Hepatocyte (in vitro differentiated cells): ENCODE results near the gene TMEM213. TPM values are rescaled to one million over a fixed set of nuclear protein-coding genes. Genes with fewer than 3 reads are reported as not detected.

ENCODE experiments used
- DNase-seq: peaks from one replicate; pipeline ENCODE4 v3.0.0-alpha.2; 2016; ENCODE audit warnings: low spot score
- H2AFZ ChIP-seq: fragments of 200-600 bp; sonication (generic); 2 replicates; pipeline ENCODE4 v1.6.0; 2016; ENCODE audit warnings: antibody characterized with exemption, mild to moderate bottlenecking
- H3K27ac ChIP-seq: fragments of 200-600 bp; sonication (generic); 2 replicates; pipeline ENCODE4 v1.5.1; 2016; ENCODE audit warnings: mild to moderate bottlenecking
- H3K27me3 ChIP-seq: fragments of 200-600 bp; sonication (generic); 2 replicates; pipeline ENCODE4 v1.6.1; 2016
- H3K36me3 ChIP-seq: fragments of 200-600 bp; sonication (generic); replicated peaks from 2 replicates; pipeline ENCODE4 v1.5.1; 2016; ENCODE audit warnings: low read depth; ENCODE audit not compliant: insufficient read depth
- H3K4me1 ChIP-seq: fragments of 200-600 bp; sonication (generic); 2 replicates; pipeline ENCODE4 v1.5.1; 2016; ENCODE audit warnings: mild to moderate bottlenecking, moderate library complexity; ENCODE audit not compliant: insufficient read depth
- H3K4me2 ChIP-seq: fragments of 200-600 bp; sonication (generic); 2 replicates; pipeline ENCODE4 v1.6.0; 2016
- H3K4me3 ChIP-seq: fragments of 200-600 bp; sonication (generic); 2 replicates; pipeline ENCODE4 v1.5.1; 2016; ENCODE audit warnings: mild to moderate bottlenecking
- H3K79me2 ChIP-seq: fragments of 200-600 bp; sonication (generic); 2 replicates; pipeline ENCODE4 v1.6.0; 2017; ENCODE audit warnings: mild to moderate bottlenecking
- H3K9me2 ChIP-seq: fragments of 200-600 bp; sonication (generic); replicated peaks from 2 replicates; pipeline ENCODE4 v1.6.0; 2017; ENCODE audit warnings: mild to moderate bottlenecking; ENCODE audit not compliant: insufficient read depth
- H3K9me3 ChIP-seq: fragments of 200-600 bp; sonication (generic); 2 replicates; pipeline ENCODE4 v1.5.1; 2016; ENCODE audit warnings: low read depth, mild to moderate bottlenecking
- H4K20me1 ChIP-seq: fragments of 200-600 bp; sonication (generic); 2 replicates; pipeline ENCODE4 v1.6.0; 2016; ENCODE audit warnings: mild to moderate bottlenecking; ENCODE audit not compliant: insufficient read depth, poor library complexity, severe bottlenecking
- EZH2 ChIP-seq: fragments of 200-600 bp; sonication (generic); IDR thresholded peaks from 2 replicates; pipeline ENCODE4 v1.6.1; 2016; ENCODE audit warnings: antibody characterized with exemption, mild to moderate bottlenecking, borderline replicate concordance
- EZH2phosphoT487 ChIP-seq: fragments of 200-600 bp; sonication (generic); IDR thresholded peaks from one replicate; pipeline ENCODE4 v1.6.1; 2018; ENCODE audit warnings: antibody characterized with exemption, mild to moderate bottlenecking, low read depth, moderate library complexity; ENCODE audit not compliant: unreplicated experiment, severe bottlenecking
- WGBS: methylation state at CpG from one replicate; pipeline ENCODE4 v1.1.6; 2016; ENCODE audit warnings: low lambda C conversion rate; ENCODE audit errors: missing lambda C conversion rate; 5-methylcytosine and 5-hydroxymethylcytosine counted together
- polyA plus RNA-seq: library from polyadenylated mRNA; unstranded; fragments of >200 nt; fragmentation: Nextera tagmentation; extraction: Ambion mirVana; gene quantifications from 2 replicates; pipeline ENCODE4 v1.2.1, GENCODE V29; 2016
- total RNA-seq: library from RNA; depleted of rRNA; stranded (reverse); fragments of >200 nt; gene quantifications from 2 replicates; pipeline ENCODE4 v1.2.3, GENCODE V29; 2014
- TF ChIP-seq, protein P1 (sequence below): fragments of 200-600 bp; sonication (generic); IDR thresholded peaks from 2 replicates; pipeline ENCODE4 v1.5.1; 2016; ENCODE audit warnings: antibody characterized with exemption, mild to moderate bottlenecking; ENCODE audit not compliant: poor library complexity

The TMEM213 gene
- total and polyA plus RNA-seq, 2 experiments from 2014 or later: 0.03 to 0.93 TPM

- 71% methylated on average over 12 of the region's 12 CpGs for WGBS
- H3K4me3 ChIP-seq: no peak overlapping the region
- H3K27me3 ChIP-seq: no peaks in the 10 kb centered on the region
- no peaks in the 10 kb centered on the region for H3K36me3 ChIP-seq
- TF ChIP-seq EZH2: no peak
- TF ChIP-seq, protein P1, sequence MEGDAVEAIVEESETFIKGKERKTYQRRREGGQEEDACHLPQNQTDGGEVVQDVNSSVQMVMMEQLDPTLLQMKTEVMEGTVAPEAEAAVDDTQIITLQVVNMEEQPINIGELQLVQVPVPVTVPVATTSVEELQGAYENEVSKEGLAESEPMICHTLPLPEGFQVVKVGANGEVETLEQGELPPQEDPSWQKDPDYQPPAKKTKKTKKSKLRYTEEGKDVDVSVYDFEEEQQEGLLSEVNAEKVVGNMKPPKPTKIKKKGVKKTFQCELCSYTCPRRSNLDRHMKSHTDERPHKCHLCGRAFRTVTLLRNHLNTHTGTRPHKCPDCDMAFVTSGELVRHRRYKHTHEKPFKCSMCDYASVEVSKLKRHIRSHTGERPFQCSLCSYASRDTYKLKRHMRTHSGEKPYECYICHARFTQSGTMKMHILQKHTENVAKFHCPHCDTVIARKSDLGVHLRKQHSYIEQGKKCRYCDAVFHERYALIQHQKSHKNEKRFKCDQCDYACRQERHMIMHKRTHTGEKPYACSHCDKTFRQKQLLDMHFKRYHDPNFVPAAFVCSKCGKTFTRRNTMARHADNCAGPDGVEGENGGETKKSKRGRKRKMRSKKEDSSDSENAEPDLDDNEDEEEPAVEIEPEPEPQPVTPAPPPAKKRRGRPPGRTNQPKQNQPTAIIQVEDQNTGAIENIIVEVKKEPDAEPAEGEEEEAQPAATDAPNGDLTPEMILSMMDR: no peak
- peak; percentile 45 for DNase-seq
- no peaks in the 10 kb centered on the region for H4K20me1 ChIP-seq
- H3K4me1 ChIP-seq: no peaks in the 10 kb centered on the region
- no peaks in the 10 kb centered on the region for H3K9me3 ChIP-seq
- no peak overlapping the region for H3K4me2 ChIP-seq
- H2AFZ ChIP-seq: no peak overlapping the region
- H3K9me2 ChIP-seq: no peaks in the 10 kb centered on the region
- H3K27ac ChIP-seq: no peak overlapping the region
- H3K79me2 ChIP-seq: no peaks in the 10 kb centered on the region
These were observed 44.3 kb downstream of the TMEM213 start for GRCh38 chr7:138842111-138842510.

DNA sequence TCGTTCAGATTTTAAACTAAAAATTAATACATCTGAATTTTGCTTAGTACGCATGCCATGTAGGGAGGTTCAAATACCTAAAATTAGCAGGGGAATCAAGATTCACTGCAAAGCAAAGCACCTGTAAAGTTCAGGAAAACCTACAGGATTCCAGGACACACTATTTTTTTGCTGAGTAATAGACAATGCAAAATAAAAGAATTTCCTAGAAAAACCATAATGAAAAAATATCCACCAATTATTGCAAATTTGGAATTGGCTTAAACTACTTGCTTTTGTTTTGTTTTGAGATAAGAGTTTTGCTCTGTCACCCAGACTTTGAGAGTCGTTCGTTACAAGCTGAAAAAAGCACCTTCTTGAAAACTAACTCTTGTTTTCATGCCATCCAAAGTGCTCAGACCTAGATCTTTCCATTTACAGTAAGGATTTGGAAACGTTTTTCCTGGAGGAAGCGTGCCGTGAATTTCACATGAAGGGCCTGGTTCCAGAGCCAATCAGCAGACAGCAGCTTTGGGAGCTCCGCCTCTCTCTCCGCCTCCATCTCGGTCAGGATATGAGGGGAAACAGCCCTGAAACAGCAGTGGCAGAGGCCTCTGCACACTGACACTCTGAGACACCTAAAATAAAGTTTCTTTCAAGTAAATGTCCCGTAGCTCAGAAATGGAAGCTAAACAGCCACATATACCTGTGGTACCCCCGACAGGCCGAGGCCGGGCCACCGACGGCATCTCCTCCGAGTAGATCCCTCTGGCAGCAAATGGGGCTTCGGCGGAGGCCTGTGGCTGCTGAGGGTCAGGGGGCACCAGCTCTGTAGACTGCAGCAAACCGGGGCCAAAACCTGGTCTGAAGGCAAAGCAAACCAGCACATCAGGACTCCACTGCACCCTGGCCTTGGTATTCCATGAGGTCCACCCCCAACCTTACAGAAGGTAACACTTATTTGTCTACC is 46.1 kb downstream of the TMEM213 start:
- Histone ChIP-seq H3K79me2 (no peaks in the 10 kb centered on the region), H3K4me2 (no peak overlapping the region), H3K4me1 (no peaks in the 10 kb centered on the region), H2AFZ (no peak overlapping the region), H3K27me3 (no peaks in the 10 kb centered on the region), H3K36me3 (no peaks in the 10 kb centered on the region), H3K9me3 (no peaks in the 10 kb centered on the region), H4K20me1 (no peaks in the 10 kb centered on the region), H3K4me3 (no peak overlapping the region), H3K27ac (no peak overlapping the region), H3K9me2 (no peaks in the 10 kb centered on the region)
- DNase-seq: no peak
- TF ChIP-seq EZH2phosphoT487 (no peak), EZH2 (no peak)
- TF ChIP-seq, protein P1: no peak
- WGBS: 92% methylated on average over 19 of the region's 20 CpGs

DNA sequence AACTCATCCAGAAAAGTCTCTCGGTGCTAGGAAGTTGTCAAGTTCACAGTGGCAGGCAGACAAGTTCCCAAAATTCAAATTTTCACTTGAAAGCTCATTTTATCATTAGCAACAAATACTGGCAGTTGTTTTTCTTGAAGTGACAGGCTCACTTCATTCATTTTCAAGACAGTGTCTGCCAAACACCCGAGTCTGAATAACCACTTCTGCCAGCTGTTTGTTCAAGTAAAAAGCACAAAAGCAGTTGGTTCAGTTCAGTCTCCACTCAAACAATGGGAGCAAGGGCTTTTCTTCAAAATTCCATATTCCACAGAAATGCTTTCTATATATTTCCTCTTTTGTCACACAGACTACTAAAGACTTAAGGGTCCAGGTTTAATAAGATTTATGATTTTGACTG is 47.9 kb downstream of the TMEM213 start:
- H3K9me2 ChIP-seq: no peaks in the 10 kb centered on the region
- no peak for DNase-seq
- no peaks in the 10 kb centered on the region for H3K79me2 ChIP-seq
- H3K9me3 ChIP-seq: no peaks in the 10 kb centered on the region
- H3K27me3 ChIP-seq: no peaks in the 10 kb centered on the region
- 48% methylated on average over 2 of the region's 2 CpGs for WGBS
- no peak overlapping the region for H3K4me3 ChIP-seq
- H4K20me1 ChIP-seq: no peaks in the 10 kb centered on the region
- no peak overlapping the region for H3K4me2 ChIP-seq
- TF ChIP-seq EZH2 (no peak), EZH2phosphoT487 (no peak)
- TF ChIP-seq, protein P1: no peak
- no peak overlapping the region for H2AFZ ChIP-seq
- no peak overlapping the region for H3K27ac ChIP-seq
- H3K36me3 ChIP-seq: peaks cover 5% of the 10 kb centered on the region
- H3K4me1 ChIP-seq: no peaks in the 10 kb centered on the region
